Sigmoid colon (tissue), 7 donors: Measurements from ENCODE around the gene TMEM164. TPM values are rescaled to one million over a fixed set of nuclear protein-coding genes. Genes with fewer than 3 reads are reported as not detected.
A peak's percentile ranks its signal among the peaks of the same experiment; 100 is the strongest.

Experiments
- DNase-seq: peaks from one replicate; pipeline ENCODE4 v3.0.0-alpha.2; 2019
- H3K27ac ChIP-seq, 4 donors: fragments of 200-600 bp; sonication (generic); one replicate each; pipeline ENCODE4 v1.5.1; 2016 to 2019; ENCODE audit warnings: mild to moderate bottlenecking in 1 of 4
- H3K27me3 ChIP-seq, 3 donors: fragments of 200-600 bp; sonication (generic); one replicate each; pipeline ENCODE4 v1.5.1; 2019; ENCODE audit warnings: mild to moderate bottlenecking in 1 of 3
- H3K36me3 ChIP-seq, 4 donors: fragments of 200-600 bp; sonication (generic); one replicate each; pipeline ENCODE4 v1.5.1; 2016 to 2019
- H3K4me1 ChIP-seq, 4 donors: fragments of 200-600 bp; sonication (generic); one replicate each; pipeline ENCODE4 v1.5.1; 2017 to 2019
- H3K4me3 ChIP-seq, 4 donors: fragments of 200-600 bp; sonication (generic); one replicate each; pipeline ENCODE4 v1.5.1; 2017 to 2019; ENCODE audit warnings: mild to moderate bottlenecking in 2 of 4, moderate library complexity in 1 of 4
- H3K9me3 ChIP-seq, 4 donors: fragments of 200-600 bp in 3 of 4; sonication (generic) in 3 of 4; one replicate each; pipeline versions ENCODE4 v1.5.1 to v1.6.1; 2013 to 2019
- EP300 ChIP-seq, 4 donors: sonication (generic); formaldehyde crosslinking; IDR thresholded peaks; one replicate each; pipeline ENCODE4 v1.6.1; 2017; ENCODE audit warnings: antibody characterized with exemption in 4 of 4
- POLR2A ChIP-seq, 2 donors: fragments of 450-650 bp; IDR thresholded peaks; one replicate each; pipeline ENCODE4 v1.6.1; 2016; ENCODE audit warnings: antibody characterized with exemption in 2 of 2, mild to moderate bottlenecking in 2 of 2, moderate library complexity in 2 of 2
- POLR2AphosphoS5 ChIP-seq, 4 donors: sonication (generic); formaldehyde crosslinking; IDR thresholded peaks; one replicate each; pipeline ENCODE4 v1.6.1; 2017; ENCODE audit warnings: antibody characterized with exemption in 4 of 4
- WGBS, 2 donors: extraction: QIAGEN DNeasy Blood & Tissue Kit; methylation state at CpG; one replicate each; pipeline ENCODE4 v1.1.7; 2013; 5-methylcytosine and 5-hydroxymethylcytosine counted together
- intact Hi-C: fragments of 100-400 bp; cut with DNase I; formaldehyde crosslinking; loops from one replicate; pipeline ENCODE4 v1.15.1; 2023
- polyA plus RNA-seq, 3 donors: library from polyadenylated mRNA; stranded (reverse); fragments of 200-250 nt; gene quantifications; one replicate each; pipeline ENCODE4 v1.2.3, GENCODE V29; 2013
- total RNA-seq, 4 donors: library from RNA; depleted of rRNA; stranded (reverse); fragments of >200 nt; gene quantifications; one replicate each; pipeline ENCODE4 v1.1.0, GENCODE V29; 2016
- TF ChIP-seq, protein P1 (sequence below), 4 experiments: fragments of 450-650 bp in 3 of 4; fragments of 200-600 bp in 1 of 4; IDR thresholded peaks; one replicate each; pipeline ENCODE4 v1.5.1; 2016 to 2019; ENCODE audit warnings: antibody characterized with exemption in 4 of 4, mild to moderate bottlenecking in 3 of 4, moderate library complexity in 2 of 4
- donor health status: healthy with polysubstance abuse.
- donor health status: Bipolar disorder and iron deficiency.
- donor health status: healthy.

The TMEM164 gene
- total and polyA plus RNA-seq, 7 donors, result 6.4 to 43.2 (median 12.7) TPM

- no peak overlapping the region for H3K27ac ChIP-seq
- H3K36me3 ChIP-seq, result no peaks in the 10 kb centered on the region
- no peaks in the 10 kb centered on the region for H3K9me3 ChIP-seq
- intact Hi-C loops, result no loop called here
- no peak overlapping the region for H3K4me3 ChIP-seq
- DNase-seq, result no peak
- peaks cover 0 to 7% (median 3%) of the 10 kb centered on the region in 4 donors for H3K4me1 ChIP-seq
- WGBS, 2 donors, result 23 to 59% methylated on average over 6 of the region's 6 CpGs
- no peaks in the 10 kb centered on the region for H3K27me3 ChIP-seq
- no peak for TF ChIP-seq EP300 (IDR thresholded peaks at IDR 0.05)
- no peak for TF ChIP-seq POLR2A (IDR thresholded peaks at IDR 0.05)
- TF ChIP-seq, protein P1, sequence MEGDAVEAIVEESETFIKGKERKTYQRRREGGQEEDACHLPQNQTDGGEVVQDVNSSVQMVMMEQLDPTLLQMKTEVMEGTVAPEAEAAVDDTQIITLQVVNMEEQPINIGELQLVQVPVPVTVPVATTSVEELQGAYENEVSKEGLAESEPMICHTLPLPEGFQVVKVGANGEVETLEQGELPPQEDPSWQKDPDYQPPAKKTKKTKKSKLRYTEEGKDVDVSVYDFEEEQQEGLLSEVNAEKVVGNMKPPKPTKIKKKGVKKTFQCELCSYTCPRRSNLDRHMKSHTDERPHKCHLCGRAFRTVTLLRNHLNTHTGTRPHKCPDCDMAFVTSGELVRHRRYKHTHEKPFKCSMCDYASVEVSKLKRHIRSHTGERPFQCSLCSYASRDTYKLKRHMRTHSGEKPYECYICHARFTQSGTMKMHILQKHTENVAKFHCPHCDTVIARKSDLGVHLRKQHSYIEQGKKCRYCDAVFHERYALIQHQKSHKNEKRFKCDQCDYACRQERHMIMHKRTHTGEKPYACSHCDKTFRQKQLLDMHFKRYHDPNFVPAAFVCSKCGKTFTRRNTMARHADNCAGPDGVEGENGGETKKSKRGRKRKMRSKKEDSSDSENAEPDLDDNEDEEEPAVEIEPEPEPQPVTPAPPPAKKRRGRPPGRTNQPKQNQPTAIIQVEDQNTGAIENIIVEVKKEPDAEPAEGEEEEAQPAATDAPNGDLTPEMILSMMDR (IDR thresholded peaks at IDR 0.05), result no peak
- TF ChIP-seq POLR2AphosphoS5 (IDR thresholded peaks at IDR 0.05), result no peak
Measured at GRCh38 chrX:109997786-109998452, 5.0 kb upstream of the TMEM164 start.

- Histone ChIP-seq H3K27ac (no peak overlapping the region), H3K27me3 (peaks cover 0 to 4% (median 0%) of the 10 kb centered on the region in 3 donors), H3K4me3 (no peak overlapping the region), H3K36me3 (no peaks in the 10 kb centered on the region), H3K4me1 (peaks cover 0 to 21% (median 15%) of the 10 kb centered on the region in 4 donors), H3K9me3 (no peaks in the 10 kb centered on the region)
- DNase-seq, result no peak
- intact Hi-C loops, result loop anchor here (5.0 kb wide), 2 partner anchors 147 to 463 kb away; partner anchors contain the start of gene NXT2
- WGBS, 2 donors, result 96 to 98% methylated on average over 5 of the region's 5 CpGs
- TF ChIP-seq POLR2AphosphoS5 (IDR thresholded peaks at IDR 0.05) (no peak), EP300 (IDR thresholded peaks at IDR 0.05) (no peak), POLR2A (IDR thresholded peaks at IDR 0.05) (no peak)
- TF ChIP-seq, protein P1 (IDR thresholded peaks at IDR 0.05), result no peak
Measured at GRCh38 chrX:110000000-110000399, 2.9 kb upstream of the TMEM164 start.

- TF ChIP-seq POLR2A (IDR thresholded peaks at IDR 0.05) (no peak), POLR2AphosphoS5 (IDR thresholded peaks at IDR 0.05) (no peak), EP300 (IDR thresholded peaks at IDR 0.05) (no peak)
- TF ChIP-seq, protein P1 (IDR thresholded peaks at IDR 0.05), result no peak
- no peak overlapping the region for H3K4me3 ChIP-seq
- H3K9me3 ChIP-seq, result no peaks in the 10 kb centered on the region
- intact Hi-C loops, result loop anchor here (5.0 kb wide), 2 partner anchors 146 to 464 kb away; partner anchors contain the start of gene NXT2
- H3K4me1 ChIP-seq, result peaks cover 0 to 24% (median 18%) of the 10 kb centered on the region in 4 donors
- no peak for DNase-seq
- no peaks in the 10 kb centered on the region for H3K36me3 ChIP-seq
- peak overlapping the region in 3 of 4 donors; percentile 86 to 94 (median 89) for H3K27ac ChIP-seq
- peaks cover 0 to 4% (median 0%) of the 10 kb centered on the region in 3 donors for H3K27me3 ChIP-seq
- WGBS, 2 donors, result 53 to 83% methylated on average over 16 of the region's 16 CpGs
Measured at GRCh38 chrX:110000847-110001713, 1.8 kb upstream of the TMEM164 start.

- H3K27ac ChIP-seq, result peak overlapping the region; percentile 81 to 94 (median 88)
- 2 to 19% methylated on average over 13 of the region's 13 CpGs for WGBS, 2 donors
- peaks cover 0 to 24% (median 18%) of the 10 kb centered on the region in 4 donors for H3K4me1 ChIP-seq
- H3K27me3 ChIP-seq, result peaks cover 0 to 4% (median 0%) of the 10 kb centered on the region in 3 donors
- no peaks in the 10 kb centered on the region for H3K36me3 ChIP-seq
- no peak for DNase-seq
- H3K4me3 ChIP-seq, result peak overlapping the region; percentile 50 to 69 (median 62)
- H3K9me3 ChIP-seq, result no peaks in the 10 kb centered on the region
- intact Hi-C loops, result loop anchor here (2.0 to 5.0 kb wide), 3 partner anchors 145 to 465 kb away; partner anchors contain the start of genes AMMECR1 and NXT2
- TF ChIP-seq EP300 (IDR thresholded peaks at IDR 0.05) (no peak), POLR2AphosphoS5 (IDR thresholded peaks at IDR 0.05) (no peak), POLR2A (IDR thresholded peaks at IDR 0.05) (no peak)
- TF ChIP-seq, protein P1 (IDR thresholded peaks at IDR 0.05), result no peak
Measured at GRCh38 chrX:110001740-110002299, 1.1 kb upstream of the TMEM164 start.
